ENCODE measurements around the gene GPR37. TPM values are rescaled to one million over a fixed set of nuclear protein-coding genes. Genes with fewer than 3 reads are reported as not detected.

The GPR37 gene
- polyA plus RNA-seq, 1 of the 3 experiments (the other 2 are of a cell fraction): 0.03 TPM

- H3K9me2 ChIP-seq: no peaks in the 10 kb centered on the region
- H3K27me3 ChIP-seq (ENCODE audit: insufficient read depth): no peaks in the 10 kb centered on the region
- H3K9me3 ChIP-seq: no peaks in the 10 kb centered on the region
- no peaks in the 10 kb centered on the region for H4K20me1 ChIP-seq (ENCODE audit: insufficient read depth)
- no peak overlapping the region for H2AFZ ChIP-seq (ENCODE audit: low read depth)
- CTCF ChIA-PET: interaction anchor here (0.7 to 2.2 kb wide), 3 partner anchors 9 to 1049 kb away, joined by 3 to 17 read pairs (median 11); partner anchors contain the start of gene GPR37
- no peaks in the 10 kb centered on the region for H3K4me1 ChIP-seq (ENCODE audit: control insufficient read depth in 1 of 2, insufficient read depth in 2 of 2, low read depth in 1 of 2, low read length in 1 of 2)
- no peaks in the 10 kb centered on the region for H3F3A ChIP-seq (replicated peaks; ENCODE audit: insufficient read depth)
- POLR2A ChIA-PET: no interaction called here
- 28% methylated on average over 2 of the region's 2 CpGs for WGBS (ENCODE audit: low lambda C conversion rate)
- no peaks in the 10 kb centered on the region for H3K79me2 ChIP-seq (ENCODE audit: insufficient read depth)
- no peak for TF ChIP-seq MXI1 (IDR thresholded peaks at IDR 0.05; ENCODE audit: low read depth, low read length)
- TF ChIP-seq MAX (IDR thresholded peaks at IDR 0.05; ENCODE audit: low read depth): no peak
- TF ChIP-seq CHD2 (IDR thresholded peaks at IDR 0.05; ENCODE audit: low read length, partially characterized antibody): no peak
- TF ChIP-seq JUND (IDR thresholded peaks at IDR 0.05): no peak
- no peak for TF ChIP-seq USF2 (IDR thresholded peaks at IDR 0.05; ENCODE audit: borderline replicate concordance, low read depth, low read length)
- no peak for TF ChIP-seq FOXJ3 (CRISPR knock-in tag; IDR thresholded peaks at IDR 0.05)
- no peak for TF ChIP-seq TEAD4 (IDR thresholded peaks at IDR 0.05; ENCODE audit: borderline replicate concordance, insufficient read depth)
- no peak overlapping the region for H3K27ac ChIP-seq (ENCODE audit: low read depth in 2 of 2, low read length in 1 of 2)
- no peak overlapping the region for H3K4me2 ChIP-seq
- no peak overlapping the region for H3K4me3 ChIP-seq (ENCODE audit: low read depth in 2 of 2, low read length in 1 of 2)
- H3K9ac ChIP-seq: no peak overlapping the region
- H3K36me3 ChIP-seq (replicated peaks in 1 of 2; ENCODE audit: control insufficient read depth in 1 of 2, insufficient read depth in 2 of 2, low read length in 1 of 2): no peaks in the 10 kb centered on the region
- DNase-seq: no peak
These were observed 10.6 kb upstream of the GPR37 start for GRCh38 chr7:124776153-124776552.

GRCh38 chr7:124775422-124775821, 9.8 kb upstream of the GPR37 start:
- Histone ChIP-seq H3K9me3 (no peaks in the 10 kb centered on the region), H3F3A (replicated peaks; ENCODE audit: insufficient read depth) (no peaks in the 10 kb centered on the region), H3K4me1 (ENCODE audit: control insufficient read depth in 1 of 2, insufficient read depth in 2 of 2, low read depth in 1 of 2, low read length in 1 of 2) (no peaks in the 10 kb centered on the region), H3K4me2 (no peak overlapping the region), H3K36me3 (replicated peaks in 1 of 2; ENCODE audit: control insufficient read depth in 1 of 2, insufficient read depth in 2 of 2, low read length in 1 of 2) (no peaks in the 10 kb centered on the region), H4K20me1 (ENCODE audit: insufficient read depth) (no peaks in the 10 kb centered on the region), H3K27me3 (ENCODE audit: insufficient read depth) (no peaks in the 10 kb centered on the region), H3K79me2 (ENCODE audit: insufficient read depth) (no peaks in the 10 kb centered on the region), H3K27ac (ENCODE audit: low read depth in 2 of 2, low read length in 1 of 2) (no peak overlapping the region), H3K9me2 (no peaks in the 10 kb centered on the region), H2AFZ (ENCODE audit: low read depth) (no peak overlapping the region), H3K9ac (no peak overlapping the region), H3K4me3 (ENCODE audit: low read depth in 2 of 2, low read length in 1 of 2) (no peak overlapping the region)
- no peak for TF ChIP-seq RFX5 (IDR thresholded peaks at IDR 0.05; ENCODE audit: low read length)
- no peak for TF ChIP-seq EZH2phosphoT487 (IDR thresholded peaks at IDR 0.05; ENCODE audit: borderline replicate concordance, low read depth)
- no peak for TF ChIP-seq CHD2 (IDR thresholded peaks at IDR 0.05; ENCODE audit: low read length, partially characterized antibody)
- TF ChIP-seq, protein P1, sequence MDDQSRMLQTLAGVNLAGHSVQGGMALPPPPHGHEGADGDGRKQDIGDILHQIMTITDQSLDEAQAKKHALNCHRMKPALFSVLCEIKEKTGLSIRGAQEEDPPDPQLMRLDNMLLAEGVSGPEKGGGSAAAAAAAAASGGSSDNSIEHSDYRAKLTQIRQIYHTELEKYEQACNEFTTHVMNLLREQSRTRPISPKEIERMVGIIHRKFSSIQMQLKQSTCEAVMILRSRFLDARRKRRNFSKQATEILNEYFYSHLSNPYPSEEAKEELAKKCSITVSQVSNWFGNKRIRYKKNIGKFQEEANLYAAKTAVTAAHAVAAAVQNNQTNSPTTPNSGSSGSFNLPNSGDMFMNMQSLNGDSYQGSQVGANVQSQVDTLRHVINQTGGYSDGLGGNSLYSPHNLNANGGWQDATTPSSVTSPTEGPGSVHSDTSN (IDR thresholded peaks at IDR 0.05): no peak
- no peak for TF ChIP-seq MAX (IDR thresholded peaks at IDR 0.05; ENCODE audit: low read depth)
- no peak for TF ChIP-seq MXI1 (IDR thresholded peaks at IDR 0.05; ENCODE audit: low read depth, low read length)
- TF ChIP-seq, protein P2, sequence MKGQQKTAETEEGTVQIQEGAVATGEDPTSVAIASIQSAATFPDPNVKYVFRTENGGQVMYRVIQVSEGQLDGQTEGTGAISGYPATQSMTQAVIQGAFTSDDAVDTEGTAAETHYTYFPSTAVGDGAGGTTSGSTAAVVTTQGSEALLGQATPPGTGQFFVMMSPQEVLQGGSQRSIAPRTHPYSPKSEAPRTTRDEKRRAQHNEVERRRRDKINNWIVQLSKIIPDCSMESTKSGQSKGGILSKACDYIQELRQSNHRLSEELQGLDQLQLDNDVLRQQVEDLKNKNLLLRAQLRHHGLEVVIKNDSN (IDR thresholded peaks at IDR 0.05; ENCODE audit: borderline replicate concordance, low read depth): no peak
- TF ChIP-seq RXRA (IDR thresholded peaks at IDR 0.05; ENCODE audit: borderline replicate concordance, low read depth): no peak
- TF ChIP-seq FOSL2 (IDR thresholded peaks at IDR 0.05; ENCODE audit: borderline replicate concordance, low read depth): no peak
- TF ChIP-seq EP300 (IDR thresholded peaks at IDR 0.05; ENCODE audit: borderline replicate concordance in 1 of 2, low read depth in 1 of 2, low read length in 1 of 2): no peak
- no peak for TF ChIP-seq USF2 (IDR thresholded peaks at IDR 0.05; ENCODE audit: borderline replicate concordance, low read depth, low read length)
- no peak for TF ChIP-seq NFIC (IDR thresholded peaks at IDR 0.05; ENCODE audit: borderline replicate concordance)
- TF ChIP-seq TAF1 (IDR thresholded peaks at IDR 0.05; ENCODE audit: borderline replicate concordance, low read depth, low read length): no peak
- no peak for TF ChIP-seq RAD21 (IDR thresholded peaks at IDR 0.05; ENCODE audit: low read length)
- no peak for TF ChIP-seq NRF1 (IDR thresholded peaks at IDR 0.05; ENCODE audit: low read depth, low read length)
- TF ChIP-seq TEAD4 (IDR thresholded peaks at IDR 0.05; ENCODE audit: borderline replicate concordance, insufficient read depth): no peak
- TF ChIP-seq MEF2A (IDR thresholded peaks at IDR 0.05; ENCODE audit: borderline replicate concordance, low read depth): no peak
- TF ChIP-seq SIN3A (IDR thresholded peaks at IDR 0.05; ENCODE audit: borderline replicate concordance, low read depth, low read length): no peak
- no peak for TF ChIP-seq IRF3 (IDR thresholded peaks at IDR 0.05; ENCODE audit: low read depth, low read length)
- no peak for TF ChIP-seq TCF12 (IDR thresholded peaks at IDR 0.05)
- ChIA-PET POLR2A (no interaction called here), CTCF (interaction anchor here (1.0 kb wide), 1 partner anchor 10 kb away, joined by 3 read pairs; the partner anchor contains the start of gene GPR37)
- no peak for DNase-seq

Measured in SK-N-SH (cell line).